ENCODE results near the gene DCLK1. TPM values are rescaled to one million over a fixed set of nuclear protein-coding genes. Genes with fewer than 3 reads are reported as not detected.

Gene DCLK1
- total RNA-seq, 1 experiment from 2014 or later, result 0.10 TPM

GRCh38 chr13:36143738-36144137 lies 12.6 kb upstream of the DCLK1 start:
- Histone ChIP-seq H4K20me1 (ENCODE audit: insufficient read depth) (no peaks in the 10 kb centered on the region), H3K36me3 (ENCODE audit: control insufficient read depth in 1 of 2, insufficient read depth in 2 of 2, low read length in 2 of 2) (no peaks in the 10 kb centered on the region), H3K27me3 (ENCODE audit: insufficient read depth, low read length) (no peaks in the 10 kb centered on the region), H3K9me2 (ENCODE audit: insufficient read depth) (no peaks in the 10 kb centered on the region), H3K27ac (ENCODE audit: low read depth, low read length) (no peak overlapping the region), H3K4me3 (replicated peaks in 1 of 2; ENCODE audit: low read depth in 1 of 2, low read length in 2 of 2) (no peak overlapping the region), H3K9me3 (ENCODE audit: control insufficient read depth in 1 of 2, insufficient read depth in 1 of 2, low read depth in 1 of 2, low read length in 2 of 2) (peaks cover 15 to 17% of the 10 kb centered on the region in 2 experiments; a peak in 2 of 4 replicates), H3K4me1 (ENCODE audit: control insufficient read depth in 1 of 2, insufficient read depth in 2 of 2, low read length in 2 of 2) (no peaks in the 10 kb centered on the region), H3K79me2 (ENCODE audit: insufficient read depth, low read length) (no peaks in the 10 kb centered on the region), H3K9ac (ENCODE audit: low read length) (no peak overlapping the region), H2AFZ (ENCODE audit: low read depth, low read length, poor library complexity, severe bottlenecking) (no peak overlapping the region), H3K4me2 (ENCODE audit: low read length) (no peak overlapping the region)
- ChIA-PET POLR2A (no interaction called here), RAD21 (ENCODE audit: low non-redundant PET in 1 of 2, low total read pairs in 2 of 2, uncharacterized antibody in 2 of 2, unreplicated experiment in 2 of 2) (no interaction called here), CTCF (no interaction called here)
- ATAC-seq (no peak), DNase-seq (ENCODE audit: low read depth, low spot score) (no peak)
- BruUV-seq (replicated peaks), result no TSS peak
- intact Hi-C loops (cut with micrococcal nuclease), result no loop called here
- no peak for TF ChIP-seq SRF (IDR thresholded peaks at IDR 0.05; ENCODE audit: low read depth)
- TF ChIP-seq POLR2AphosphoS5 (IDR thresholded peaks at IDR 0.05; ENCODE audit: low read depth, low read length), result no peak
- no peak for TF ChIP-seq RAD21 (IDR thresholded peaks at IDR 0.05; ENCODE audit: low read depth)
- no peak for TF ChIP-seq TCF7L2 (IDR thresholded peaks at IDR 0.05; ENCODE audit: borderline replicate concordance, extremely low read depth, insufficient read depth, insufficient read length)
- TF ChIP-seq EZH2phosphoT487 (IDR thresholded peaks at IDR 0.05; ENCODE audit: borderline replicate concordance), result no peak
- TF ChIP-seq ELF1 (IDR thresholded peaks at IDR 0.05; ENCODE audit: borderline replicate concordance, low read depth), result no peak
- no peak for TF ChIP-seq POLR2A (IDR thresholded peaks at IDR 0.05; ENCODE audit: borderline replicate concordance, extremely low read depth, insufficient read depth, insufficient read length)
- TF ChIP-seq YY1 (IDR thresholded peaks at IDR 0.05; ENCODE audit: extremely low read depth, insufficient replicate concordance, low read depth, low read length), result no peak
- TF ChIP-seq MAX (IDR thresholded peaks at IDR 0.05), result no peak
- TF ChIP-seq ZBTB33 (IDR thresholded peaks at IDR 0.05; ENCODE audit: extremely low read depth, insufficient replicate concordance, low read length), result no peak
- no peak for TF ChIP-seq ATF3 (IDR thresholded peaks at IDR 0.05)
- no peak for TF ChIP-seq JUND (IDR thresholded peaks at IDR 0.05)
- no peak for TF ChIP-seq SIN3A (IDR thresholded peaks at IDR 0.05; ENCODE audit: low read depth)
- no peak for TF ChIP-seq SP1 (IDR thresholded peaks at IDR 0.05; ENCODE audit: low read depth)
- no peak for TF ChIP-seq CBX3 (IDR thresholded peaks at IDR 0.05; ENCODE audit: low read depth)
